ENCODE results near the gene SLC39A11.

SLC39A11 gene

GRCh38 chr17:72681844-72682243, 410.6 kb downstream of the SLC39A11 start:
- Histone ChIP-seq H3K36me3 (peaks cover 7% of the 10 kb centered on the region; the same call in 1 of the 2 replicates), H3K4me3 (ENCODE audit: low read depth, low read length) (no peak overlapping the region), H3K9me3 (ENCODE audit: severe bottlenecking) (no peaks in the 10 kb centered on the region), H3K27ac (no peak overlapping the region), H3K27me3 (ENCODE audit: insufficient read depth, low read depth, severe bottlenecking) (no peaks in the 10 kb centered on the region)
- TF ChIP-seq CTCF (IDR thresholded peaks at IDR 0.05; ENCODE audit: low read depth, low read length) = no peak
- DNase-seq = no peak

- TF ChIP-seq CTCF (IDR thresholded peaks at IDR 0.05; ENCODE audit: low read depth, low read length) = no peak
- Histone ChIP-seq H3K9me3 (ENCODE audit: severe bottlenecking) (no peaks in the 10 kb centered on the region), H3K4me3 (ENCODE audit: low read depth, low read length) (no peak overlapping the region), H3K27me3 (ENCODE audit: insufficient read depth, low read depth, severe bottlenecking) (no peaks in the 10 kb centered on the region), H3K36me3 (peaks cover 11% of the 10 kb centered on the region), H3K27ac (no peak overlapping the region)
- no peak for DNase-seq
Measured at GRCh38 chr17:72677714-72678390, 414.6 kb downstream of the SLC39A11 start.

GRCh38 chr17:72677108-72677507, 415.4 kb downstream of the SLC39A11 start:
- Histone ChIP-seq H3K27me3 (ENCODE audit: insufficient read depth, low read depth, severe bottlenecking) (no peaks in the 10 kb centered on the region), H3K27ac (no peak overlapping the region), H3K9me3 (ENCODE audit: severe bottlenecking) (no peaks in the 10 kb centered on the region), H3K4me3 (ENCODE audit: low read depth, low read length) (no peak overlapping the region), H3K36me3 (peaks cover 11% of the 10 kb centered on the region)
- no peak for DNase-seq
- TF ChIP-seq CTCF (IDR thresholded peaks at IDR 0.05; ENCODE audit: low read depth, low read length) = no peak

- DNase-seq = no peak
- Histone ChIP-seq H3K27ac (no peak overlapping the region), H3K36me3 (peaks cover 5% of the 10 kb centered on the region), H3K9me3 (ENCODE audit: severe bottlenecking) (no peaks in the 10 kb centered on the region), H3K27me3 (ENCODE audit: insufficient read depth, low read depth, severe bottlenecking) (no peaks in the 10 kb centered on the region), H3K4me3 (ENCODE audit: low read depth, low read length) (no peak overlapping the region)
- no peak for TF ChIP-seq CTCF (IDR thresholded peaks at IDR 0.05; ENCODE audit: low read depth, low read length)
Measured at GRCh38 chr17:72672729-72673128, 419.8 kb downstream of the SLC39A11 start.

GRCh38 chr17:72671016-72671415, 421.5 kb downstream of the SLC39A11 start:
- H3K4me3 ChIP-seq (ENCODE audit: low read depth, low read length) = no peak overlapping the region
- no peaks in the 10 kb centered on the region for H3K9me3 ChIP-seq (ENCODE audit: severe bottlenecking)
- H3K36me3 ChIP-seq = peaks cover 5% of the 10 kb centered on the region
- no peaks in the 10 kb centered on the region for H3K27me3 ChIP-seq (ENCODE audit: insufficient read depth, low read depth, severe bottlenecking)
- no peak for TF ChIP-seq CTCF (IDR thresholded peaks at IDR 0.05; ENCODE audit: low read depth, low read length)
- DNase-seq = no peak
- no peak overlapping the region for H3K27ac ChIP-seq

All from WERI-Rb-1 (cell line).